Heart left ventricle (tissue), 16 donors: ENCODE results near the gene PTPN13. TPM values are rescaled to one million over a fixed set of nuclear protein-coding genes. Genes with fewer than 3 reads are reported as not detected.

ENCODE experiments used
- ATAC-seq, 4 donors: fragments of 200-7000 bp; cut with Tn5 transposase; one replicate each; pipeline ENCODE4 v1.9.1; 2020 to 2022; ENCODE audit warnings: moderate library complexity in 4 of 4, mild to moderate bottlenecking in 3 of 4, moderate number of reproducible peaks in 1 of 4
- DNase-seq, 5 donors: peaks; one replicate each; pipeline ENCODE4 v3.0.0-alpha.2; 2020
- H3K27ac ChIP-seq, 12 donors: fragments of 200-600 bp; sonication (generic) in 4 of 12; one replicate each; pipeline versions ENCODE4 v1.5.0 to v1.8.0; 2016 to 2022; ENCODE audit warnings: mild to moderate bottlenecking in 2 of 12
- H3K27me3 ChIP-seq, 9 donors: fragments of 200-600 bp; sonication (generic) in 2 of 9; one replicate each; pipeline versions ENCODE4 v1.5.1 to v1.8.0; 2016 to 2022; ENCODE audit warnings: mild to moderate bottlenecking in 3 of 9
- H3K36me3 ChIP-seq, 9 donors: fragments of 200-600 bp; sonication (generic) in 2 of 9; one replicate each; pipeline versions ENCODE4 v1.5.0 to v1.8.0; 2018 to 2022; ENCODE audit warnings: mild to moderate bottlenecking in 2 of 9
- H3K4me1 ChIP-seq, 12 donors: fragments of 200-600 bp; sonication (generic) in 4 of 12; one replicate each; pipeline versions ENCODE4 v1.5.0 to v1.8.0; 2016 to 2022; ENCODE audit warnings: mild to moderate bottlenecking in 3 of 12
- H3K4me3 ChIP-seq, 12 donors: fragments of 200-600 bp; sonication (generic) in 4 of 12; one replicate each; pipeline versions ENCODE4 v1.5.0 to v1.8.0; 2017 to 2022; ENCODE audit warnings: mild to moderate bottlenecking in 9 of 12, moderate library complexity in 4 of 12
- H3K9me3 ChIP-seq, 12 donors: fragments of 200-600 bp; sonication (generic) in 4 of 12; one replicate each; pipeline versions ENCODE4 v1.5.0 to v1.8.0; 2016 to 2022; ENCODE audit warnings: mild to moderate bottlenecking in 1 of 12
- CTCF ChIP-seq, 12 donors: fragments of 200-600 bp; sonication (generic) in 4 of 12; IDR thresholded peaks; one replicate each; pipeline versions ENCODE4 v1.5.0 to v1.8.0; 2018 to 2022; ENCODE audit warnings: antibody characterized with exemption in 12 of 12, mild to moderate bottlenecking in 5 of 12
- POLR2A ChIP-seq, 2 donors: fragments of 450-650 bp; IDR thresholded peaks; one replicate each; pipeline ENCODE4 v1.6.1; 2017; ENCODE audit warnings: antibody characterized with exemption in 2 of 2, mild to moderate bottlenecking in 2 of 2, moderate library complexity in 2 of 2
- WGBS, 4 donors: extraction: QIAGEN DNeasy Blood & Tissue Kit in 2 of 4; methylation state at CpG; one replicate each; pipeline versions ENCODE4 v1.1.5 to v1.1.7; 2013 to 2018; 5-methylcytosine and 5-hydroxymethylcytosine counted together
- intact Hi-C, 10 donors: fragments of 100-400 bp; cut with DNase I; formaldehyde crosslinking; loops; one replicate each; pipeline versions ENCODE4 v1.11.1 to v1.14.2; 2022
- polyA plus RNA-seq, 2 donors: library from polyadenylated mRNA; stranded (reverse); fragments of 200-250 nt; gene quantifications; one replicate each; pipeline ENCODE4 v1.2.3, GENCODE V29; 2013
- total RNA-seq, 9 donors: library from RNA; depleted of rRNA in 2 of 9; stranded (reverse); fragments of >200 nt in 2 of 9; fragmentation: NEBNext Ultra II Directional in 3 of 9; extraction: Animal tissue kit (Norgen Biotek cat#: 25700) in 3 of 9; gene quantifications; one replicate each; pipeline versions ENCODE4 v1.1.0 to v1.2.4, GENCODE V29; 2016 to 2023
- donor health status: ischemic (EF 13 %, LVEDD 7.1; RV severe dilation, severe dysfunction).
- donor health status: healthy with polysubstance abuse.
- donor health status: DM: no; HTN: yes; CAD: no.
- donor health status: DM: no; HTN: no; CAD: no.
- donor health status: ischemic (EF 25% LVEDD 6.9; RV normal size, moderate dysfunction).
- donor health status: ischemic (EF 25% LVEDD 5.7; RV mildly dilated, moderate dysfunction).
- donor health status: healthy.
- donor health status: DM: yes; HTN: yes; CAD: no.
- donor health status: ischemic (EF 35%, LVEDD 5.7; RV mildly dilated, moderate dysfunction).
- donor health status: nonischemic (EF 11% LVEDD 7.7; RV severe dilation, severe dysfunction).
- donor health status: DM: yes; HTN: yes; CAD: no.
- donor health status: PGD.
- donor health status: ischemic (EF 29% LVEDD 5.4; RV normal size, mild dysfunction).
- donor health status: nonischemic (EF 23%, LVEDD 6.1; RV moderate dilation, normal function).

The PTPN13 gene
- total and polyA plus RNA-seq, 11 donors, result 0.60 to 14.3 (median 3.6) TPM

- no peak overlapping the region for H3K27ac ChIP-seq
- intact Hi-C loops, result no loop called here
- H3K27me3 ChIP-seq, result no peaks in the 10 kb centered on the region
- no peak for TF ChIP-seq CTCF (IDR thresholded peaks at IDR 0.05)
- TF ChIP-seq POLR2A (IDR thresholded peaks at IDR 0.05), result no peak
- no peak for ATAC-seq
- 43 to 93% (median 83%) methylated on average over 1 of the region's 1 CpG for WGBS, 4 donors
- H3K4me1 ChIP-seq, result no peaks in the 10 kb centered on the region
- no peaks in the 10 kb centered on the region for H3K36me3 ChIP-seq
- H3K9me3 ChIP-seq, result no peaks in the 10 kb centered on the region
- no peak for DNase-seq
- no peak overlapping the region for H3K4me3 ChIP-seq
Observed at GRCh38 chr4:86664959-86665358, 70.8 kb downstream of the PTPN13 start.

GRCh38 chr4:86670298-86670697 lies 76.2 kb downstream of the PTPN13 start:
- intact Hi-C loops, result no loop called here
- no peaks in the 10 kb centered on the region for H3K36me3 ChIP-seq
- ATAC-seq (no peak), DNase-seq (no peak)
- 71 to 87% (median 82%) methylated on average over 1 of the region's 1 CpG for WGBS, 4 donors
- no peak overlapping the region for H3K27ac ChIP-seq
- TF ChIP-seq CTCF (IDR thresholded peaks at IDR 0.05), result no peak
- no peak for TF ChIP-seq POLR2A (IDR thresholded peaks at IDR 0.05)
- no peaks in the 10 kb centered on the region for H3K27me3 ChIP-seq
- no peak overlapping the region for H3K4me3 ChIP-seq
- H3K9me3 ChIP-seq, result no peaks in the 10 kb centered on the region
- no peaks in the 10 kb centered on the region for H3K4me1 ChIP-seq

GRCh38 chr4:86670756-86671155 lies 76.6 kb downstream of the PTPN13 start:
- no peaks in the 10 kb centered on the region for H3K36me3 ChIP-seq
- intact Hi-C loops, result no loop called here
- 92 to 96% (median 96%) methylated on average over 2 of the region's 2 CpGs for WGBS, 4 donors

GRCh38 chr4:86675548-86675947 lies 81.4 kb downstream of the PTPN13 start:
- Histone ChIP-seq H3K27ac (no peak overlapping the region), H3K27me3 (no peaks in the 10 kb centered on the region), H3K36me3 (no peaks in the 10 kb centered on the region), H3K4me1 (no peaks in the 10 kb centered on the region), H3K9me3 (no peaks in the 10 kb centered on the region), H3K4me3 (no peak overlapping the region)
- WGBS, 4 donors, result 53 to 81% (median 68%) methylated on average over 1 of the region's 1 CpG
- TF ChIP-seq POLR2A (IDR thresholded peaks at IDR 0.05) (no peak), CTCF (IDR thresholded peaks at IDR 0.05) (no peak)
- intact Hi-C loops, result no loop called here
- DNase-seq, result no peak
- ATAC-seq, result no peak

More at GRCh38 chr4:86670756-86671155, 76.6 kb downstream of the PTPN13 start:
- no peak overlapping the region for H3K27ac ChIP-seq
- no peaks in the 10 kb centered on the region for H3K9me3 ChIP-seq
- DNase-seq, result no peak
- TF ChIP-seq CTCF (IDR thresholded peaks at IDR 0.05) (no peak), POLR2A (IDR thresholded peaks at IDR 0.05) (no peak)
- no peaks in the 10 kb centered on the region for H3K27me3 ChIP-seq
- no peak overlapping the region for H3K4me3 ChIP-seq
- no peak for ATAC-seq
- H3K4me1 ChIP-seq, result no peaks in the 10 kb centered on the region
